ENCODE results near the gene COX6B1.
"Not testable (repeated sequence)": the region's sequence is repeated elsewhere in the genome, so short reads cannot be mapped to it uniquely, and the experiment has no call there.

COX6B1 gene, protein sequence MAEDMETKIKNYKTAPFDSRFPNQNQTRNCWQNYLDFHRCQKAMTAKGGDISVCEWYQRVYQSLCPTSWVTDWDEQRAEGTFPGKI

DNA sequence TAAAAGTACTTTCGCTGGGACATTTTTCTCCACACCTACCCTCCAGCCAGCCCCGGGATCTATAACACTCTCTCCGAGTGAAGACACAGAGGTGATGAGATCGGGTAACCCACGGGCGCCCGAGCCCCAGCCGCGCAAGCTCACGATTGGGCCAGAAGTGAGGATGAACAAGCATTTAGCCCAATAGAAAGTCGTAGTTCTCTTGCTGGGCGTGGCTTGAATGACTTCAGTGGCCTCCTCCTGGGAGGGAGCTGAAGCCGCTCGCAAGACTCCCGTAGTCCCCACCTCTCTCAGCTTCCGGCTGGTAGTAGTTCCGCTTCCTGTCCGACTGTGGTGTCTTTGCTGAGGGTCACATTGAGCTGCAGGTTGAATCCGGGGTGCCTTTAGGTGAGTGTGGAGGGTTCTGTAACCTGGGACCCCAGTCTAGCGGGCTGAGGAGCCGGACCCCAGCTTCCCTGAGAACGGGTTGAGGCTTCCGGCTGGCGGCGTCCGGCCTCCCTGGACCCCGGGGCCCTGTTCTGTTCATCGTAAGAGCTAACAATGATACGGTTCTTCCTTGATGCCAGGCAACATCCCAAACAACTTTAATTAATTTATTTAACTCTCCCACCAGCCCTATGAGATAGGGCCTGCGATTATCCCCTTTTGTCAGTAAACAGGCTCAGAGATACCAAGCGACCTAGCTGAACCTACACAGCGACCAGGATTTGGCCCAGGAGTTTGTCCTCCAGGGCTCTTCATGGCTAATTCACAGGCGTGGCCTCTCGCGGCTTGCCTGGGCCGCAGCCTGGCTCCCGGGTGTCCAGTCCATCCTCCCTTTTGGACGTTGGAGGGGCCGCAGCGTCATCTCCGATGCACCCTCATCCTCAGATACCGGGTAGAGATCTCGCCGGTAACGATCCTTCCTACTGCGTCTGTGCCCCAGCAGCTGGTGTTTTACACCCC is at the start of gene COX6B1:
COX6B1 (plus strand) TSS at position 307 of the 945 bp plus-strand sequence. CDS start 2,921 bp downstream, outside the sequence.
- DNase-seq (ENCODE audit: low read depth in 2 of 2), result peak; percentile 77 to 85

GRCh38 chr19:35601971-35602370 is 46.2 kb upstream of the COX6B1 start:
- DNase-seq (ENCODE audit: low read depth in 2 of 2), result no peak

GRCh38 chr19:35604436-35604835 is 43.7 kb upstream of the COX6B1 start:
- DNase-seq (ENCODE audit: low read depth in 2 of 2), result not testable (repeated sequence)

DNA sequence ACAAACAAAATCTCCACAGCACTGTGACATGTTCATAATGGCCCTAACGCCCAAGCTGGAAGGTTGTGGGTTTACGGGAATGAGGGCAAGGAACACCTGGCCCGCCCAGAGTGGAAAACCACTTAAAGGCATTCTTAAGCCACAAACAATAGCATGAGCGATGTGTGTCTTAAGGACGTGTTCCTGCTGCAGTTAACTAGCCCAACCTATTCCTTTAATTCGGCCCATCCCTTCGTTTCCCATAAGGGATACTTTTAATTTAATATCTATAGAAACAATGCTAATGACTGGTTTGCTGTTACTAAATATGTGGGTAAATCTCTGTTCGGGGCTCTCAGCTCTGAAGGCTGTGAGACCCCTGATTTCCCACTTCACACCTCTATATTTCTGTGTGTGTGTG is 41.0 kb upstream of the COX6B1 start:
- not testable (repeated sequence) for DNase-seq (ENCODE audit: low read depth in 2 of 2)

DNA sequence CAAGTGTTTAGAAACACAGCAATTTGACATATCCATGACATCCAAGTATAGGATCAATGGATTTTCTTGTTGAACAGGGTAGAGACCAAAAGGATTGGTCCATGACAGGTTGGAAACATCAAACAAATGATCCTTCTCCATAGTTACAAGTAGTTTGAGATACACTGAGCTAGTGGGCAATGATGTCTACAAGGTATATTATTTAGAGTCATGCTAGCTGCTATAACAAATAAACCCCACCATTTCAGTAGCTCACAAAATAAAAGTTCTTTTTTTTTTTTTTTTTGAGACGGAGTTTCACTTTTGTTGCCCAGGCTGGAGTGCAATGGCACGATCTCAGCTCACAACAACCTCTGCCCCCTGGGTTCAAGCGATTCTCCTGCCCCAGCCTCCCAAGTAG is 40.5 kb upstream of the COX6B1 start:
- no peak for DNase-seq (ENCODE audit: low read depth in 2 of 2)

DNA sequence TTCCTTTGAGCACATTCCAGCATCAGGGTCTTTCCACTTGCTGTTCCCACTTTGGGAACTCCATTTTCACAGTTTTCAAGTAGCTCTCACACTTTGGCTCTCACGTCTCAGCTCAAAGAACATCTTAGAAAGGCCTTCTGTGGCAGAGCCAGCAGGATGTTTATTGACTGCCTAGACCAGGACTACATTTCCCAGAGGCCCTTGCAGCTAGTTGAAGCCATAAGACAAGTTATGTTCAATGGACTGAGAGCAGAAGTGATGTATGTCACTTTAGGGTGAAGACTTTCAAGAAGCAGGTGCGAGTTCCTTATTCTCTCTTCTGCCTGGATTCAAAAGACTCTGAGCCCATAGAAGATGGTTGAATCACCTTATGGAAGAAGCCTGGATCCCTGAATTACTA is 39.9 kb upstream of the COX6B1 start:
- DNase-seq (ENCODE audit: low read depth in 2 of 2), result no peak

DNA sequence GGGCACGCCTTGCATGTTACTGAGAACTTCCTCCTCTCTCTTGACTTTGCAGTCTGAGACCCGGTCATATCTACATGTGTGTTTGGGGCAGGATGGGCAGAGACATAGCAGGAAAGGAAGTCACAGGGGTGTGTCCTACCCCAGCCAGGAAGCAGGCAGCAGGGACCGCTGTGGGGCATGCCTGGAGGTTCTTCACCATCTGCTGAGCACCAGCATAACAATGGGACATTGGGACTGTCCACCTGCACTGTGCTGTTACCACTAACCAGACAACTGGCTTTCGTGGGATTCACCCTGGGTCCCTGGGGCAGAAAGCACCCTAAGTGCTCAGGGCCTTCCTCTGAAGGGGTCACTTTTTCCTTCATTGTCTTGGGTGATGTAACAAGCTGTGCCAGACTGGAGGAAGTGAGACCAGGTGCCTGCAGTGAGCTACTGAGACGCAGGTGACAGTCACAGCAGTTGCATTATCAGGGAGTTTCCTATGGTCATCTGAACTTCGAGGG is 38.2 kb upstream of the COX6B1 start:
- no peak for DNase-seq (ENCODE audit: low read depth in 2 of 2)

- no peak for DNase-seq (ENCODE audit: low read depth in 2 of 2)
Measured at GRCh38 chr19:35612224-35612558, 35.9 kb upstream of the COX6B1 start.

GRCh38 chr19:35612559-35613321 is 35.4 kb upstream of the COX6B1 start, which contains the start of gene HAUS5:
Gene HAUS5 (plus strand): TSS chr19:35612735. CDS start chr19:35612795, 60 bp downstream.
- DNase-seq (ENCODE audit: low read depth in 2 of 2), result peak; percentile 93

DNA sequence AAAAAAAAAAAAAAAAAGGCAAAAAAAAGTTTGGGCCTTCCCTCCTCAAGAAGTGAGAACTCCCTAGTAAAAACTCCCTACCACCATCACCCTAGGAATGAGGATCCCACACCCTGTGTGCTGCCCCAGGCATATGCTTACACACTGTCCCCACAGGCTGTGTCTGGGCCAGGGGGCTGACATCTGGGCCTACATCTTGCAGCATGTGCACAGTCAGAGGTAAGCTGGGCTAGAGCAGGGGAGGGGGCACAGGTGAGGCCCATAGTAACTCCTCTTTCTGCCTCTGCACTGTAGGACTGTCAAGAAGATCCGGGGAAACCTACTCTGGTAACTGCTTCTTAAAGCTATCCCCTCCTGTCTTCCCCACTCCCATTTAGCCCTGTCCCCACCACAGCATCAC is 34.5 kb upstream of the COX6B1 start:
- no peak for DNase-seq (ENCODE audit: low read depth in 2 of 2)

- DNase-seq (ENCODE audit: low read depth in 2 of 2), result no peak
Measured at GRCh38 chr19:35615036-35615435, 33.1 kb upstream of the COX6B1 start.

DNA sequence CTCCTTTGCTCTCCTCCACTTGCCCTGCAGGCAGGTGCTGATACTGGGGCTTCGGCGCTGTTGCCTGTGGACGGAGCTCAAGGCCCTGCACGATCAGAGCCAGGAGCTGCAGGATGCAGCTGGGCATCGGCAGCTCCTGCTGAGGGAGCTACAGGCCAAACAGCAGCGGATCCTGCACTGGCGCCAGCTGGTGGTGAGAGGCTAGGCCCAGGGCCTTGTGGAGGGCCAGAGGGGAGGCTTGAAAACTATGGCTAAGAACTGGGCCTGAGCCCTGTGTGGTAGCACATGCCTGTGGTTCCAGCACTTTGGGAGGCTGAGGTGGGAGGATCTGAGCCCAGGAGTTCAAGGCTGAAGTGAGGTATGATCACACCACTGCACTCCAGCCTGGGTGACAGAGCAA is 29.3 kb upstream of the COX6B1 start:
- no peak for DNase-seq (ENCODE audit: low read depth in 2 of 2)

DNA sequence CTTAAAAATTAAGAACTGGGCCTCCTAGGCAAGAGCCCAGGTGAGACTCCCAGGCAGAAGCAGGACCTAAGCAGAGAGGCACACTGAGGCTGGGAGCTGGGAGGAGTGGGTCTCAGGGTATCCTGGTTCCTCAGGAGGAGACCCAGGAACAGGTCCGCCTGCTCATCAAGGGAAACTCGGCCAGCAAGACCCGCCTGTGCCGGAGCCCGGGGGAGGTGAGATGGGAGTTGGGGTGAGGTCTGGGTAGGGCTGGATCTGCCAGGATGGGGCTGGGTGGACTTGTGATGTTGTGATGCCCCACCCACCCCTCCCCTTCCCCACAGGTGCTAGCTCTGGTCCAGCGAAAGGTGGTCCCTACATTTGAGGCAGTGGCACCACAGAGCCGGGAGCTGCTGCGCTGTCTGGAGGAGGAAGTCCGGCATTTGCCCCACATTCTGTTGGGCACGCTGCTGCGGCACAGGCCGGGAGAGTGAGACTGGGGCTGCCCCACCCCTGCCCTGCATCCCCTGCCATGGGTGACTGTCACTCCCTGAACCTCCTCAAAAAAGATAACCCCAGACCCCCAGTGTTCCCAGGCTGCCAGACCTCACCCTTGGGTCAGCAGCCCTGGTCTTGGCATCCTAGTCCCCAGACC is 28.7 kb upstream of the COX6B1 start:
- DNase-seq (ENCODE audit: low read depth in 2 of 2), result no peak

- no peak for DNase-seq (ENCODE audit: low read depth in 2 of 2)
Measured at GRCh38 chr19:35620001-35620400, 28.1 kb upstream of the COX6B1 start.

- no peak for DNase-seq (ENCODE audit: low read depth in 2 of 2)
Measured at GRCh38 chr19:35621708-35622107, 26.4 kb upstream of the COX6B1 start.

DNA sequence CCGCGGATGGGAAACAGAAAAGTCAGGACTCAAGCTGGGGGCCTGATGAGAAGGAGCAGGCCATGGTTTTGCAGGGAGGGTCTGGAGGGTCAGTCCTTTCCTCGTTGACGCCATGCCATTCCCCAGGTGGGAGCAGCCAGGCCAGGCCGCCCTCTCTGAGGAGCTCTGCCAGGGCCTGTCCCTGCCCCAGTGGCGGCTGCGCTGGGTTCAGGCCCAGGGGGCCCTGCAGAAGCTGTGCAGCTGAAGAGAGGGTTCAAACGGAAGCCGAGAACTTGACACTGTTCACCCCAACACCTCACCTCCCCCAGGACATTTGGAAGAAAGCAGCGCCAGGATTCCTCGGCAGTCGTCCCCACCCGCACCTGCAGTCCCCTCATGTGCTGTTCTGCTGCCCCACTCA is 25.4 kb upstream of the COX6B1 start:
- no peak for DNase-seq (ENCODE audit: low read depth in 2 of 2)

DNA sequence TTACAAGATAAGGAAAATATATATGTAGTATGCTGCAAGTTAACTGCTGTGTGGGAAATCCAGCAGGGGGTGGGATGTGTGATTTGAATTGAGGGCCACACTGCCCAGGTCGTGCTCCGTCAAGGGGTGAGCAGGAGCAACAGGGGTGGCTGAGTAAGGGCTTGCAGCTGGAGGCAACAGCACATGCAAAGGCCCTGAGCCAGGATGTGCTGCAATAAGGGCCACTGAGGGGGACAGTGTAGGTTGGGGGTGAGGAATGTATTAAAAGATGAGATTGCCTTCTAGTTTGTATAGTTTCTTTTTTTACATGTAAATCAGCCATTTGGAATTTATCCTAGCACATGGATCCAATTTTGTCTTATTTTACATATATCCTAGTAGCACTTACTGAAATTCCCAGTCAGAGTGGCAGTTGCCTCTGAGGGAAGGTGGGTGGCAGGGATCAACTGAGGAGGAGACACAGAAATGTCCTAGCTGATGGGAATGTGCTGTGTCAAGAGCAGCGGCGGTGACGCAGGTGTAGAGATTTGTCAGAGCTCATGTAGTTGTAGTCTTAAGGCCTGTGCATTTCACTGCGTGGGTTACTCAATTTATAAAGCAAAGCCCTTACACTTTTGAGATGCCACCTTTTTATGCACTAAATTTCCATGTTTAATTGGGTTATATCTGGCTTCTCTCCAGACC is 24.7 kb upstream of the COX6B1 start:
- no peak for DNase-seq (ENCODE audit: low read depth in 2 of 2)

DNA sequence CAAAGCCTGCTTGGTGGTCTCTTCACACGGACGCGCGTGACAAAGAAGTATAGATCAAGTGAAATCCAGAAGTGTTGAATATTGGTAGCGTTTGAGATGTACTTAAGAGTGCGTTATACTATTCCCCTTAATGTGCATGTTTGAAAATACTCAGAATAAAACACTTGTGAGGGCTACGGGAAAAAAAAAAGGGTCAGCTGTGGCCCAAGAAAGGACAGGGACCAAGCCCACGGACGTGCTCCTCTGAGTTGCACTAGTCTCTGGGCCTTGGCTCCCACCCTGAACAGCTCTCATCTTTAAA is 19.9 kb upstream of the COX6B1 start:
- no peak for DNase-seq (ENCODE audit: low read depth in 2 of 2)

- peak; percentile 93 to 96 for DNase-seq (ENCODE audit: low read depth in 2 of 2)
Measured at GRCh38 chr19:35628565-35629331, 19.4 kb upstream of the COX6B1 start, which contains the start of gene RBM42. Gene RBM42 (plus strand): TSS chr19:35629036. CDS start chr19:35629154, 118 bp downstream.

DNA sequence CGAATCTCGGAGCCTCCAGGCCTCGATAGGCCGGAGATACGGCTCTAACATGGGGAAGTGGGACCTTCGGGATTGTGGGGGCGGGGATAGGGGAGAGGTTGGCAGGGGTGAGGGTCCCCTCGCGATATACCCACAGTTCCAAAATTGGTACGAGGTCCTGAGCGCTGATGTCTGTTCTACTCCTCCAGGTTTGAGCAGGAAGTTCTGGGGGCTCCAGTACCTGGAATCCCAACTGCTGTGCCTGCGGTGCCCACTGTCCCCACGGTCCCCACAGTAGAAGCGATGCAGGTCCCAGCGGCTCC is 18.8 kb upstream of the COX6B1 start:
- no peak for DNase-seq (ENCODE audit: low read depth in 2 of 2)

Data from stimulated activated CD8-positive, alpha-beta memory T cell treated with anti-CD3 and anti-CD28 coated beads, Interleukin-2, amount 100 ng/mL, for 48 hours (primary cell).